ENCODE measurements around the gene NFKBIE. TPM values are rescaled to one million over a fixed set of nuclear protein-coding genes. Genes with fewer than 3 reads are reported as not detected.
A peak's percentile ranks its signal among the peaks of the same experiment; 100 is the strongest.

NFKBIE gene
- total and polyA plus RNA-seq, 2 of the 13 experiments (the other 11 are each of a cell fraction or from before 2014, with no cell fraction given), result 6.7 to 14.5 TPM

GRCh38 chr6:44246663-44247337, 18.6 kb downstream of the NFKBIE start, which contains the start of gene HSP90AB1 (continued):
- no peak for TF ChIP-seq FLYWCH1 (CRISPR knock-in tag; IDR thresholded peaks at IDR 0.05)
- TF ChIP-seq TFDP1 (CRISPR knock-in tag; IDR thresholded peaks at IDR 0.05; ENCODE audit: borderline replicate concordance), result peak; percentile 44; the same call in 1 of the 2 replicates
- TF ChIP-seq CBX2 (IDR thresholded peaks at IDR 0.05; ENCODE audit: low read depth, low read length), result no peak
- no peak for TF ChIP-seq CBX2 (CRISPR knock-in tag; IDR thresholded peaks at IDR 0.05; ENCODE audit: low read depth)
- no peak for TF ChIP-seq U2AF2 (IDR thresholded peaks at IDR 0.05; ENCODE audit: low read depth, low read length)
- no peak for TF ChIP-seq KLF13 (CRISPR knock-in tag; IDR thresholded peaks at IDR 0.05)
- peak; percentile 66 for TF ChIP-seq ZNF792 (CRISPR knock-in tag; IDR thresholded peaks at IDR 0.05)
- peak; percentile 83; the same call in 1 of the 2 replicates for TF ChIP-seq NBN (conservative IDR thresholded peaks at IDR 0.05)
- no peak for TF ChIP-seq AGO1 (IDR thresholded peaks at IDR 0.05; ENCODE audit: low read depth, low read length, poor library complexity, severe bottlenecking)
- peak; percentile 91; the same call in 1 of the 2 replicates for TF ChIP-seq ZNF367 (CRISPR knock-in tag; IDR thresholded peaks at IDR 0.05; ENCODE audit: borderline replicate concordance)
- TF ChIP-seq ZBTB33 (CRISPR knock-in tag; IDR thresholded peaks at IDR 0.05), result peak; percentile 42
- peak; percentile 79 for TF ChIP-seq MYC (CRISPR knock-in tag; IDR thresholded peaks at IDR 0.05; ENCODE audit: borderline replicate concordance)
- peak; percentile 57 for TF ChIP-seq ZNF652 (CRISPR knock-in tag; IDR thresholded peaks at IDR 0.05; ENCODE audit: borderline replicate concordance, low read depth)
- peak; percentile 49; the same call in 1 of the 2 replicates for TF ChIP-seq FIP1L1 (IDR thresholded peaks at IDR 0.05; ENCODE audit: borderline replicate concordance, insufficient read depth, low read depth, low read length)
- TF ChIP-seq ZNF841 (CRISPR knock-in tag; IDR thresholded peaks at IDR 0.05; ENCODE audit: borderline replicate concordance), result no peak
- TF ChIP-seq TRIM22 (IDR thresholded peaks at IDR 0.05), result no peak
- TF ChIP-seq ZNF253 (CRISPR knock-in tag; IDR thresholded peaks at IDR 0.05; ENCODE audit: borderline replicate concordance), result no peak
- TF ChIP-seq SNRNP70 (IDR thresholded peaks at IDR 0.05; ENCODE audit: low read depth, low read length), result no peak
- no peak for TF ChIP-seq RORA (CRISPR knock-in tag; IDR thresholded peaks at IDR 0.05)
- no peak for TF ChIP-seq NFE2L1 (CRISPR knock-in tag; IDR thresholded peaks at IDR 0.05; ENCODE audit: borderline replicate concordance)
- TF ChIP-seq FOXP4 (CRISPR knock-in tag; IDR thresholded peaks at IDR 0.05), result peak; percentile 77; the same call in 1 of the 2 replicates
- no peak for TF ChIP-seq JARID2 (CRISPR knock-in tag; IDR thresholded peaks at IDR 0.05; ENCODE audit: insufficient replicate concordance)
- no peak for TF ChIP-seq PLRG1 (conservative IDR thresholded peaks at IDR 0.05)
- no peak; the same call in none of the 2 replicates for TF ChIP-seq HMG20B (CRISPR knock-in tag; conservative IDR thresholded peaks at IDR 0.05)
- TF ChIP-seq ZNF124 (CRISPR knock-in tag; IDR thresholded peaks at IDR 0.05), result no peak
- TF ChIP-seq ZNF251 (CRISPR knock-in tag; IDR thresholded peaks at IDR 0.05), result no peak

Measured in HepG2 (cell line).